HepG2 (cell line): ENCODE measurements around the gene RREB1. TPM values are rescaled to one million over a fixed set of nuclear protein-coding genes. Genes with fewer than 3 reads are reported as not detected.
A peak's percentile ranks its signal among the peaks of the same experiment; 100 is the strongest.

Experiments used
- KMT2A ChIP-seq: sonication (generic); formaldehyde crosslinking; IDR thresholded peaks from 2 replicates; pipeline ENCODE4 v1.4.0; 2020; ENCODE audit warnings: missing genetic modification reagents
- MIER3 ChIP-seq: IDR thresholded peaks from 2 replicates; pipeline ENCODE4 v1.6.1; 2016; ENCODE audit warnings: missing compliant biosample characterization, borderline replicate concordance
- NCOR1 ChIP-seq: fragments of 200-600 bp; sonication (generic); IDR thresholded peaks from 2 replicates; pipeline ENCODE4 v1.7.0; 2017; ENCODE audit warnings: antibody characterized with exemption, low read length, borderline replicate concordance
- NFRKB ChIP-seq: fragments of 450-650 bp; IDR thresholded peaks from 2 replicates; pipeline ENCODE4 v1.6.1; 2017
- PLRG1 ChIP-seq: fragments of 450-650 bp; conservative IDR thresholded peaks from 2 replicates; pipeline ENCODE4 v1.6.1; 2016
- SMARCC2 ChIP-seq: fragments of 450-650 bp; IDR thresholded peaks from 2 replicates; pipeline ENCODE4 v1.6.1; 2017; ENCODE audit warnings: antibody characterized with exemption, mild to moderate bottlenecking
- ZEB1 ChIP-seq: IDR thresholded peaks from 2 replicates; pipeline ENCODE4 v1.6.1; 2012; ENCODE audit warnings: mild to moderate bottlenecking, low read depth, inconsistent platforms; ENCODE audit not compliant: insufficient replicate concordance
- ZNF496 ChIP-seq: sonication (generic); formaldehyde crosslinking; IDR thresholded peaks from 2 replicates; pipeline ENCODE4 v1.8.1; 2023; ENCODE audit warnings: mild to moderate bottlenecking, moderate library complexity, missing genetic modification reagents; ENCODE audit not compliant: insufficient replicate concordance
- ZNF766 ChIP-seq: sonication (generic); formaldehyde crosslinking; IDR thresholded peaks from 2 replicates; pipeline ENCODE4 v1.5.0; 2020; ENCODE audit warnings: missing genetic modification reagents, borderline replicate concordance
- ZSCAN12 ChIP-seq: sonication (generic); formaldehyde crosslinking; IDR thresholded peaks from 2 replicates; pipeline ENCODE4 v1.9.0; 2021; ENCODE audit warnings: mild to moderate bottlenecking, missing genetic modification reagents
- polyA plus RNA-seq, 8 experiments: library from polyadenylated mRNA; depleted of rRNA in 3 of 8; stranded (reverse) in 7 of 8; unstranded in 1 of 8; fragments of >200 nt; fragmentation: Illumina TruSeq in 4 of 8; extraction: Trizol in 4 of 8; gene quantifications; 2 replicates each; pipeline versions ENCODE4 v1.2.1 to v1.2.3, GENCODE V29; 2011 to 2016; ENCODE audit warnings: low read depth in 4 of 8, missing spikeins in 1 of 8, mixed read lengths in 1 of 8; ENCODE audit not compliant: insufficient read depth in 1 of 8
- total RNA-seq, 5 experiments: library from RNA; depleted of rRNA; stranded (reverse); fragments of >200 nt; fragmentation: Illumina TruSeq; extraction: Trizol; gene quantifications; 2 replicates each; pipeline ENCODE4 v1.2.3, GENCODE V29; 2016; ENCODE audit warnings: low read depth in 1 of 5
- TF ChIP-seq, protein P1 (sequence below): sonication (generic); formaldehyde crosslinking; IDR thresholded peaks from 2 replicates; pipeline ENCODE4 v1.5.0; 2020; ENCODE audit warnings: missing genetic modification reagents, mild to moderate bottlenecking, borderline replicate concordance
- TF ChIP-seq, protein P2 (sequence below): sonication (generic); formaldehyde crosslinking; IDR thresholded peaks from 2 replicates; pipeline ENCODE4 v1.4.0; 2020; ENCODE audit warnings: mild to moderate bottlenecking, low read depth, missing genetic modification reagents
- TF ChIP-seq, protein P3 (sequence below): sonication (generic); formaldehyde crosslinking; IDR thresholded peaks from 2 replicates; pipeline ENCODE4 v1.9.0; 2021; ENCODE audit warnings: mild to moderate bottlenecking, missing genetic modification reagents
- TF ChIP-seq, protein P4 (sequence below): sonication (generic); formaldehyde crosslinking; IDR thresholded peaks from 2 replicates; pipeline ENCODE4 v1.5.0; 2020; ENCODE audit warnings: missing genetic modification reagents
- TF ChIP-seq, protein P5 (sequence below): sonication (generic); formaldehyde crosslinking; IDR thresholded peaks from 2 replicates; pipeline ENCODE4 v1.5.0; 2020; ENCODE audit warnings: mild to moderate bottlenecking, low read depth, missing genetic modification reagents, borderline replicate concordance
- TF ChIP-seq, protein P6 (sequence below): sonication (generic); formaldehyde crosslinking; IDR thresholded peaks from 2 replicates; pipeline ENCODE4 v1.4.0; 2020; ENCODE audit warnings: missing genetic modification reagents; ENCODE audit errors: not compliant biosample characterization
- TF ChIP-seq, protein P7 (sequence below): IDR thresholded peaks from 2 replicates; pipeline ENCODE4 v1.6.1; 2016; ENCODE audit warnings: mild to moderate bottlenecking, missing biosample characterization, missing genetic modification reagents

Gene RREB1
- total and polyA plus RNA-seq, 2 of the 13 experiments (the other 11 are each of a cell fraction or from before 2014, with no cell fraction given), result 6.1 to 23.2 TPM

DNA sequence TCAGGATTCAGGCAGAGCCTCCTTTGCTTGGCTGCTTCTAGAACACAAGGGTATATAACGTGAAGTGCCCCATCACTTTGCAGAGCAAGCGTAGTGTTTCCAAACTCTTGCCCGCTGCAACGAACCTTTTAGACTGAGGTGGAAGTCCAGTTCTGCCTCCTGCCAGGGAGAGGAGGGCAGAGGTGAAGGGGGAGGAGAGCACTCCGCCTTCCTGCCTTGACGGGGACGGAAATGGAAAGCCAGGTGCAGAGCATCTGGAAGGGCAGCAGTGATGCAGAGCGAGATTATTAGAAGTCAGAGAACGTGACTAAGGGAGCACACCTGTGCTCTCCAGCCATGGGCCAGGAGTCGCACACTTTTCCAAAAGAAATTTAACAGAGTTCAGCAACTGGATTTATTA is 63.4 kb downstream of the RREB1 start (continued):
- TF ChIP-seq, protein P1, sequence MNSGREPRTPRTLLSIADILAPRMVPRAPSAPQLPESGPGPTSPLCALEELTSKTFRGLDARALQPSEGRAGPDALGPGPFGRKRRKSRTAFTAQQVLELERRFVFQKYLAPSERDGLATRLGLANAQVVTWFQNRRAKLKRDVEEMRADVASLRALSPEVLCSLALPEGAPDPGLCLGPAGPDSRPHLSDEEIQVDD, result no peak
- no peak for TF ChIP-seq SMARCC2
- peak; percentile 39 for TF ChIP-seq ZEB1
- TF ChIP-seq, protein P2, sequence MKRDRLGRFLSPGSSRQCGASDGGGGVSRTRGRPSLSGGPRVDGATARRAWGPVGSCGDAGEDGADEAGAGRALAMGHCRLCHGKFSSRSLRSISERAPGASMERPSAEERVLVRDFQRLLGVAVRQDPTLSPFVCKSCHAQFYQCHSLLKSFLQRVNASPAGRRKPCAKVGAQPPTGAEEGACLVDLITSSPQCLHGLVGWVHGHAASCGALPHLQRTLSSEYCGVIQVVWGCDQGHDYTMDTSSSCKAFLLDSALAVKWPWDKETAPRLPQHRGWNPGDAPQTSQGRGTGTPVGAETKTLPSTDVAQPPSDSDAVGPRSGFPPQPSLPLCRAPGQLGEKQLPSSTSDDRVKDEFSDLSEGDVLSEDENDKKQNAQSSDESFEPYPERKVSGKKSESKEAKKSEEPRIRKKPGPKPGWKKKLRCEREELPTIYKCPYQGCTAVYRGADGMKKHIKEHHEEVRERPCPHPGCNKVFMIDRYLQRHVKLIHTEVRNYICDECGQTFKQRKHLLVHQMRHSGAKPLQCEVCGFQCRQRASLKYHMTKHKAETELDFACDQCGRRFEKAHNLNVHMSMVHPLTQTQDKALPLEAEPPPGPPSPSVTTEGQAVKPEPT, result no peak
- TF ChIP-seq, protein P3, sequence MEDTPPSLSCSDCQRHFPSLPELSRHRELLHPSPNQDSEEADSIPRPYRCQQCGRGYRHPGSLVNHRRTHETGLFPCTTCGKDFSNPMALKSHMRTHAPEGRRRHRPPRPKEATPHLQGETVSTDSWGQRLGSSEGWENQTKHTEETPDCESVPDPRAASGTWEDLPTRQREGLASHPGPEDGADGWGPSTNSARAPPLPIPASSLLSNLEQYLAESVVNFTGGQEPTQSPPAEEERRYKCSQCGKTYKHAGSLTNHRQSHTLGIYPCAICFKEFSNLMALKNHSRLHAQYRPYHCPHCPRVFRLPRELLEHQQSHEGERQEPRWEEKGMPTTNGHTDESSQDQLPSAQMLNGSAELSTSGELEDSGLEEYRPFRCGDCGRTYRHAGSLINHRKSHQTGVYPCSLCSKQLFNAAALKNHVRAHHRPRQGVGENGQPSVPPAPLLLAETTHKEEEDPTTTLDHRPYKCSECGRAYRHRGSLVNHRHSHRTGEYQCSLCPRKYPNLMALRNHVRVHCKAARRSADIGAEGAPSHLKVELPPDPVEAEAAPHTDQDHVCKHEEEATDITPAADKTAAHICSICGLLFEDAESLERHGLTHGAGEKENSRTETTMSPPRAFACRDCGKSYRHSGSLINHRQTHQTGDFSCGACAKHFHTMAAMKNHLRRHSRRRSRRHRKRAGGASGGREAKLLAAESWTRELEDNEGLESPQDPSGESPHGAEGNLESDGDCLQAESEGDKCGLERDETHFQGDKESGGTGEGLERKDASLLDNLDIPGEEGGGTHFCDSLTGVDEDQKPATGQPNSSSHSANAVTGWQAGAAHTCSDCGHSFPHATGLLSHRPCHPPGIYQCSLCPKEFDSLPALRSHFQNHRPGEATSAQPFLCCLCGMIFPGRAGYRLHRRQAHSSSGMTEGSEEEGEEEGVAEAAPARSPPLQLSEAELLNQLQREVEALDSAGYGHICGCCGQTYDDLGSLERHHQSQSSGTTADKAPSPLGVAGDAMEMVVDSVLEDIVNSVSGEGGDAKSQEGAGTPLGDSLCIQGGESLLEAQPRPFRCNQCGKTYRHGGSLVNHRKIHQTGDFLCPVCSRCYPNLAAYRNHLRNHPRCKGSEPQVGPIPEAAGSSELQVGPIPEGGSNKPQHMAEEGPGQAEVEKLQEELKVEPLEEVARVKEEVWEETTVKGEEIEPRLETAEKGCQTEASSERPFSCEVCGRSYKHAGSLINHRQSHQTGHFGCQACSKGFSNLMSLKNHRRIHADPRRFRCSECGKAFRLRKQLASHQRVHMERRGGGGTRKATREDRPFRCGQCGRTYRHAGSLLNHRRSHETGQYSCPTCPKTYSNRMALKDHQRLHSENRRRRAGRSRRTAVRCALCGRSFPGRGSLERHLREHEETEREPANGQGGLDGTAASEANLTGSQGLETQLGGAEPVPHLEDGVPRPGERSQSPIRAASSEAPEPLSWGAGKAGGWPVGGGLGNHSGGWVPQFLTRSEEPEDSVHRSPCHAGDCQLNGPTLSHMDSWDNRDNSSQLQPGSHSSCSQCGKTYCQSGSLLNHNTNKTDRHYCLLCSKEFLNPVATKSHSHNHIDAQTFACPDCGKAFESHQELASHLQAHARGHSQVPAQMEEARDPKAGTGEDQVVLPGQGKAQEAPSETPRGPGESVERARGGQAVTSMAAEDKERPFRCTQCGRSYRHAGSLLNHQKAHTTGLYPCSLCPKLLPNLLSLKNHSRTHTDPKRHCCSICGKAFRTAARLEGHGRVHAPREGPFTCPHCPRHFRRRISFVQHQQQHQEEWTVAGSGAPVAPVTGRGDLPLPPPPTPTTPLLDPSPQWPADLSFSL (CRISPR knock-in tag), result no peak
- peak; percentile 56; the same call in 1 of the 2 replicates for TF ChIP-seq NCOR1
- peak; percentile 62; the same call in 1 of the 2 replicates for TF ChIP-seq KMT2A (CRISPR knock-in tag)
- TF ChIP-seq, protein P4, sequence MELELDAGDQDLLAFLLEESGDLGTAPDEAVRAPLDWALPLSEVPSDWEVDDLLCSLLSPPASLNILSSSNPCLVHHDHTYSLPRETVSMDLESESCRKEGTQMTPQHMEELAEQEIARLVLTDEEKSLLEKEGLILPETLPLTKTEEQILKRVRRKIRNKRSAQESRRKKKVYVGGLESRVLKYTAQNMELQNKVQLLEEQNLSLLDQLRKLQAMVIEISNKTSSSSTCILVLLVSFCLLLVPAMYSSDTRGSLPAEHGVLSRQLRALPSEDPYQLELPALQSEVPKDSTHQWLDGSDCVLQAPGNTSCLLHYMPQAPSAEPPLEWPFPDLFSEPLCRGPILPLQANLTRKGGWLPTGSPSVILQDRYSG, result no peak
- TF ChIP-seq MIER3, result no peak
- TF ChIP-seq ZSCAN12 (CRISPR knock-in tag), result no peak
- no peak; the same call in 1 of the 2 replicates for TF ChIP-seq ZNF766 (CRISPR knock-in tag)
- TF ChIP-seq PLRG1, result no peak
- TF ChIP-seq, protein P5, sequence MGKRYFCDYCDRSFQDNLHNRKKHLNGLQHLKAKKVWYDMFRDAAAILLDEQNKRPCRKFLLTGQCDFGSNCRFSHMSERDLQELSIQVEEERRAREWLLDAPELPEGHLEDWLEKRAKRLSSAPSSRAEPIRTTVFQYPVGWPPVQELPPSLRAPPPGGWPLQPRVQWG (CRISPR knock-in tag), result no peak
- TF ChIP-seq, protein P6, sequence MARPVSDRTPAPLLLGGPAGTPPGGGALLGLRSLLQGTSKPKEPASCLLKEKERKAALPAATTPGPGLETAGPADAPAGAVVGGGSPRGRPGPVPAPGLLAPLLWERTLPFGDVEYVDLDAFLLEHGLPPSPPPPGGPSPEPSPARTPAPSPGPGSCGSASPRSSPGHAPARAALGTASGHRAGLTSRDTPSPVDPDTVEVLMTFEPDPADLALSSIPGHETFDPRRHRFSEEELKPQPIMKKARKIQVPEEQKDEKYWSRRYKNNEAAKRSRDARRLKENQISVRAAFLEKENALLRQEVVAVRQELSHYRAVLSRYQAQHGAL (CRISPR knock-in tag), result no peak
- TF ChIP-seq, protein P7, sequence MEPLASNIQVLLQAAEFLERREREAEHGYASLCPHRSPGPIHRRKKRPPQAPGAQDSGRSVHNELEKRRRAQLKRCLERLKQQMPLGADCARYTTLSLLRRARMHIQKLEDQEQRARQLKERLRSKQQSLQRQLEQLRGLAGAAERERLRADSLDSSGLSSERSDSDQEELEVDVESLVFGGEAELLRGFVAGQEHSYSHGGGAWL (CRISPR knock-in tag), result no peak
- TF ChIP-seq ZNF496 (CRISPR knock-in tag), result no peak
- no peak for TF ChIP-seq NFRKB
